Stimulated activated naive B cell treated with anti-CD40 and anti-IgM and Interleukin-4, amounts not matched to agents 10 μg/mL and 1 μg/mL and 100 μg/mL, for 72 hours (primary cell): ENCODE results near the gene PCDHA8.
"Not testable (repeated sequence)": the region's sequence is repeated elsewhere in the genome, so short reads cannot be mapped to it uniquely, and the experiment has no call there.

Experiments
- ATAC-seq, 2 donors: fragments of 150-1000 bp; cut with Tn5 transposase; replicated peaks; 2 replicates each; pipeline ENCODE4 v1.10.0; 2021; ENCODE audit warnings: moderate library complexity in 1 of 2
- DNase-seq: peaks from one replicate; pipeline ENCODE4 v3.0.0; 2021
- H3K27ac Mint-ChIP-seq: one replicate; pipeline ENCODE4 v1.8.0; 2022; ENCODE audit warnings: mild to moderate bottlenecking, mixed read lengths
- H3K27me3 Mint-ChIP-seq, 2 donors: one replicate each; pipeline ENCODE4 v1.8.0; 2022; ENCODE audit warnings: mixed read lengths in 2 of 2
- H3K36me3 Mint-ChIP-seq, 2 donors: one replicate each; pipeline ENCODE4 v1.8.0; 2022; ENCODE audit warnings: mixed read lengths in 2 of 2, mild to moderate bottlenecking in 1 of 2
- H3K4me1 Mint-ChIP-seq, 2 donors: one replicate each; pipeline ENCODE4 v1.8.0; 2022; ENCODE audit warnings: mixed read lengths in 2 of 2, mild to moderate bottlenecking in 1 of 2
- H3K4me3 Mint-ChIP-seq, 2 donors: one replicate each; pipeline ENCODE4 v1.8.0; 2022; ENCODE audit warnings: mild to moderate bottlenecking in 2 of 2, mixed read lengths in 2 of 2, moderate library complexity in 1 of 2
- H3K9me3 Mint-ChIP-seq, 2 donors: one replicate each; pipeline ENCODE4 v1.8.0; 2022; ENCODE audit warnings: mixed read lengths in 2 of 2, mild to moderate bottlenecking in 1 of 2

The PCDHA8 gene

DNA sequence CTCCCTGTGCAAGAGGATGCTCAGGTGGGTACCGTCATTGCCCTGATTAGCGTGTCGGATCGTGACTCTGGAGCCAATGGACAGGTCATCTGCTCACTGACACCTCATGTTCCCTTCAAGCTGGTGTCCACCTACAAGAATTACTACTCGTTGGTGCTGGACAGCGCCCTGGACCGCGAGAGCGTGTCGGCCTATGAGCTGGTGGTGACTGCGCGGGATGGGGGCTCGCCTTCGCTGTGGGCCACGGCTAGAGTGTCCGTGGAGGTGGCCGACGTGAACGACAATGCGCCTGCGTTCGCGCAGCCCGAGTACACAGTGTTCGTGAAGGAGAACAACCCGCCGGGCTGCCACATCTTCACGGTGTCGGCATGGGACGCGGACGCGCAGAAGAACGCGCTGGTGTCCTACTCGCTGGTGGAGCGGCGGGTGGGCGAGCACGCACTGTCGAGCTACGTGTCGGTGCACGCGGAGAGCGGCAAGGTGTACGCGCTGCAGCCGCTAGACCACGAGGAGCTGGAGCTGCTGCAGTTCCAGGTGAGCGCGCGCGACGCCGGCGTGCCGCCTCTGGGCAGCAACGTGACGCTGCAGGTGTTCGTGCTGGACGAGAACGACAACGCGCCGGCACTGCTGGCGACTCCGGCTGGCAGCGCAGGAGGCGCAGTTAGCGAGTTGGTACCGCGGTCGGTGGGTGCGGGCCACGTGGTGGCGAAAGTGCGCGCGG, 35.7 kb downstream of the PCDHA8 start:
- H3K4me1 Mint-ChIP-seq, H3K36me3 Mint-ChIP-seq, H3K4me3 Mint-ChIP-seq, H3K27ac Mint-ChIP-seq, DNase-seq, ATAC-seq: not testable (repeated sequence)
- Mint-ChIP-seq H3K27me3 (peaks cover 15 to 46% of the 10 kb centered on the region in 2 donors), H3K9me3 (peaks cover 9 to 10% of the 10 kb centered on the region in 2 donors)

DNA sequence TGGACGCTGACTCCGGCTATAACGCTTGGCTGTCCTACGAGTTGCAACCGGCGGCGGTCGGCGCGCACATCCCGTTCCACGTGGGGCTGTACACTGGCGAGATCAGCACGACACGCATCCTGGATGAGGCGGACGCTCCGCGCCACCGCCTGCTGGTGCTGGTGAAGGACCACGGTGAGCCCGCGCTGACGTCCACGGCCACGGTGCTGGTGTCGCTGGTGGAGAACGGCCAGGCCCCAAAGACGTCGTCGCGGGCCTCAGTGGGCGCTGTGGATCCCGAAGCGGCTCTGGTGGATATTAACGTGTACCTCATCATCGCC, 36.2 kb downstream of the PCDHA8 start:
- no peak overlapping the region for H3K27ac Mint-ChIP-seq
- H3K27me3 Mint-ChIP-seq, result peaks cover 19 to 48% of the 10 kb centered on the region in 2 donors
- H3K9me3 Mint-ChIP-seq, result peaks cover 9 to 12% of the 10 kb centered on the region in 2 donors
- DNase-seq, result no peak
- no peaks in the 10 kb centered on the region for H3K4me1 Mint-ChIP-seq
- H3K36me3 Mint-ChIP-seq, result peaks cover 0 to 7% of the 10 kb centered on the region in 2 donors
- ATAC-seq, result no peak
- H3K4me3 Mint-ChIP-seq, result no peak overlapping the region

DNA sequence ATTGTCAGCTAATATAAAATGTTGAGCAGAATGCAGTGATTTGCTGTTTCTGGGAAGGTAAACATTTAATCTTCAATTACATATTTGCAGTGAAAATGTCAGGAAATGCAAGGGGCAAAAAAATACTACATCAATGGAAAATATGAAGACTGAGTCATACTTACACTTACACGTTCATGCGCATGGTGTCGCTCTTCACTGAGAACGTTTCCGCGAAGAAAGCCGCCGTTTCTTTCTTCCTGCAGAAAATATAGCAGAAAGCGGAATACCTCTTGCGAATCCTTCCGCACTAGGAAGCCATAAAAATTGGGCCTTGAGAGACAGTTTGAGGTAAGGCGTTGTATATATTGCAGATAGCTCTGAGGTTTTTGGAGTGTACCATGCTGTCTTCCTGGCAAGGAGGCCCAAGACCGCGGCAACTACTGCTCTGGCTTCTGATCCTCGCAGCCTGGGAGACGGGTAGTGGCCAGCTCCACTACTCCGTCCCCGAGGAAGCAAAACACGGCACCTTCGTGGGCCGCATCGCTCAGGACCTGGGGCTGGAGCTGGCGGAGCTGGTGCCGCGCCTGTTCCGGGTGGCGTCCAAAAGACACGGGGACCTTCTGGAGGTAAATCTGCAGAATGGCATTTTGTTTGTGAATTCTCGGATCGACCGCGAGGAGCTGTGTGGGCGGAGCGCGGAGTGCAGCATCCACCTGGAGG, 41.1 kb downstream of the PCDHA8 start, which contains the start of gene PCDHA13:
Gene PCDHA13, plus strand, starts transcription at position 236 of the 702 bp plus-strand sequence. Its CDS starts 145 bp downstream, at position 381.
- Mint-ChIP-seq H3K9me3 (peaks cover 9 to 14% of the 10 kb centered on the region in 2 donors), H3K4me3 (no peak within 1 kb of the TSS), H3K27me3 (peaks cover 20 to 27% of the 10 kb centered on the region in 2 donors)

DNA sequence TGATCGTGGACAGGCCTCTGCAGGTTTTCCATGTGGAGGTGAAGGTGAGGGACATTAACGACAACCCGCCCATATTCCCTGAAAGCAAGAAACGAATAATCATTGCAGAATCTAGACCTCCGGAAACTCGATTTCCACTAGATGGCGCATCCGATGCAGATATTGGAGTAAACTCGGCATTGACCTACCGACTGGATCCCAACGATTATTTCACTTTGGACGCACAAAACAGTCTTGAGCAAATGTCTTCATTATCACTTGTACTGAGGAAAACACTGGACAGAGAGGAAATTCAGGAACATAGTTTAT, 41.6 kb downstream of the PCDHA8 start:
- no peaks in the 10 kb centered on the region for H3K4me1 Mint-ChIP-seq
- peaks cover 2 to 9% of the 10 kb centered on the region in 2 donors for H3K36me3 Mint-ChIP-seq
- peaks cover 20 to 27% of the 10 kb centered on the region in 2 donors for H3K27me3 Mint-ChIP-seq
- DNase-seq, result no peak
- no peak overlapping the region for H3K4me3 Mint-ChIP-seq
- peaks cover 12 to 14% of the 10 kb centered on the region in 2 donors for H3K9me3 Mint-ChIP-seq
- ATAC-seq, result no peak
- peak overlapping the region; percentile 63 for H3K27ac Mint-ChIP-seq

More for the DNA sequence above, 41.1 kb downstream of the PCDHA8 start, which contains the start of gene PCDHA13:
- Mint-ChIP-seq H3K4me1 (no peaks in the 10 kb centered on the region), H3K27ac (peak within 1 kb of the TSS; percentile 63), H3K36me3 (peaks cover 2 to 7% of the 10 kb centered on the region in 2 donors)
- no peak for ATAC-seq
- no peak for DNase-seq

DNA sequence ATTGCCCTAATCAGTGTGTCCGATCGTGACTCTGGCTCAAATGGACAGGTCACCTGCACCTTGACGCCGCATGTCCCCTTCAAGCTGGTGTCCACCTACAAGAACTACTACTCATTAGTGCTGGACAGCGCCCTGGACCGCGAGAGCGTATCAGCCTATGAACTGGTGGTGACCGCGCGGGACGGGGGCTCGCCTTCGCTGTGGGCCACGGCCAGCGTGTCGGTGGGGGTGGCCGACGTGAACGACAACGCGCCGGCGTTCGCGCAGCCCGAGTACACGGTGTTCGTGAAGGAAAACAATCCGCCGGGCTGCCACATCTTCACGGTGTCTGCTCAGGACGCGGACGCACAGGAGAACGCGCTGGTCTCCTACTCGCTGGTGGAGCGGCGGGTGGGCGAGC, 42.4 kb downstream of the PCDHA8 start:
- DNase-seq, result no peak
- peaks cover 13 to 14% of the 10 kb centered on the region in 2 donors for H3K9me3 Mint-ChIP-seq
- no peak for ATAC-seq

DNA sequence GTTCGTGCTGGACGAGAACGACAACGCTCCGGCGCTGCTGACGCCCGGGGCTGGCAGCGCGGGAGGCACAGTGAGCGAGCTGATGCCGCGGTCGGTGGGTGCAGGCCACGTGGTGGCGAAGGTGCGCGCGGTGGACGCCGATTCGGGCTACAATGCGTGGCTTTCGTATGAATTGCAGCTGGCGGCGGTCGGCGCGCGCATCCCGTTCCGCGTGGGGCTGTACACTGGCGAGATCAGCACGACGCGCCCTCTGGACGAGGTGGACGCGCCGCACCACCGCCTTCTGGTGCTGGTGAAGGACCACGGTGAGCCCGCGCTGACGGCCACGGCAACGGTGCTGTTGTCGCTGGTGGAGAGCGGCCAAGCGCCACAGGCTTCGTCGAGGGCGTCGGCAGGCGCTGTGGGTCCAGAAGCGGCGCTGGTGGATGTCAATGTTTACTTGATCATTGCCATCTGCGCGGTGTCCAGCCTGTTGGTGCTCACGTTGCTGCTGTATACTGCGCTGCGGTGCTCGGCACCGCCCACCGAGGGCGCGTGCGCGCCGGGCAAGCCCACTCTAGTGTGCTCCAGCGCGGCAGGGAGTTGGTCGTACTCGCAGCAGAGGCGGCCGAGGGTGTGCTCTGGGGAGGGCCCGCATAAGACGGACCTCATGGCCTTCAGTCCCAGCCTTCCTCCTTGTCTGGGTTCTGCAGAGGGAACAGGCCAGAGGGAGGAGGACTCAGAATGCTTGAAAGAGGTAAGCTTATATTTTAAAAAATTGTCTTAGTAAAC, 43.1 kb downstream of the PCDHA8 start:
- ATAC-seq (no peak), DNase-seq (no peak)
- Mint-ChIP-seq H3K4me3 (no peak overlapping the region), H3K4me1 (no peaks in the 10 kb centered on the region), H3K36me3 (peaks cover 2 to 9% of the 10 kb centered on the region in 2 donors), H3K9me3 (peaks cover 12 to 13% of the 10 kb centered on the region in 2 donors), H3K27me3 (peaks cover 20 to 27% of the 10 kb centered on the region in 2 donors), H3K27ac (no peak overlapping the region)

More for the DNA sequence above, 42.4 kb downstream of the PCDHA8 start:
- no peaks in the 10 kb centered on the region for H3K4me1 Mint-ChIP-seq
- H3K4me3 Mint-ChIP-seq, result no peak overlapping the region
- peaks cover 2 to 9% of the 10 kb centered on the region in 2 donors for H3K36me3 Mint-ChIP-seq
- H3K27ac Mint-ChIP-seq, result no peak overlapping the region
- H3K27me3 Mint-ChIP-seq, result peaks cover 20 to 27% of the 10 kb centered on the region in 2 donors
